ENCODE measurements around the gene TSGA10IP. TPM values are rescaled to one million over a fixed set of nuclear protein-coding genes. Genes with fewer than 3 reads are reported as not detected.
A peak's percentile ranks its signal among the peaks of the same experiment; 100 is the strongest.

The TSGA10IP gene
- total RNA-seq, 1 donor from 2014 or later = not detected

- no peak overlapping the region for H3K27ac Mint-ChIP-seq (ENCODE audit: unreplicated experiment)
These were observed 27.7 kb upstream of the TSGA10IP start for GRCh38 chr11:65917434-65918210.

DNA sequence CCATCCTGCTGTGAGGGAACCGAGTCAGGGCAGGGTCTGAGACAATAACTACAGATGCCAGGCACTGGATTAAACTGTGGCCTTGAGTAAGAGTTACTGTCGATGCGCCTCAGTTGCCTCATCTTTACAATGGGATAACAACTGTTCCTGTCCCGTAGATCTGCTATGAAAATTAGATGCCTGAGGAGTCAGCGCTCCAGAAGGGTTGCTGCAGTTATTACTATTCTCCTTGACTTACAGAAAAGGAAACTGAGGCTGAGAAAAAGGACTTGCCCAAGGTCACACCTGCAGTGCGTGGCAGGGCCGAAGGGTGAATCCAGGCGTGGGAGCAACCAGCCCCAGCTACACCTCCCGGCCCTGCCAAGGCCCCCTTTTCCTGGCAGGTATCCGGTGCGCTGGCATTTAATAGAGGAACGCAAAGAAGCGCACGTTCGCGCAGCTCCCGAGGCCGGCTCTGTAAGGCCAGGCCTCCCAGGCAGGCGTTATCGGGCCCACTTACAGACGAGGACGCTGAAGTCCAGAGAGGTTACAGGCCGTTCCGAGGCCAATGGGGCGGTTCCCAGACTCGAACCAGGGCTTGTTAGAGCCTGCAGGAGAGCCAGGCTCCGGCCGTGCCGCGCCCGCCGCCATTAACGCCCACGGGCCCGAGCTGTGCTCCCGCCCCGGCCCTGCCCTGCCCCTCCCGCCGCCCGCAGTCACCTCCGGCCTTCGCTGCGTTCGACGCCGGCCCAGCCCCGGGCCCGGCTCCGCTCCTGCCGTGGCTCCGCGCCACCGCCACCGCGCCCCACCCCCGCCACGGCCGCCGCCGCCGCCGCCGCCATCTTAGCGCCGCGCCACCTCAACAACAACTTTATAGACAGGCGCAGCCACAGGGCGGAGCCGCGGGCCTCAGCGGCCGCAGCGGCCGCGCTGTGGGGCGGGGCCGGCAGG is 26.8 kb upstream of the TSGA10IP start, which contains the start of gene C11orf68:
C11orf68 (minus strand) TSS at position 852 of the 930 bp plus-strand sequence; CDS start at position 821, 31 bp downstream.
- Mint-ChIP-seq H3K27ac (ENCODE audit: unreplicated experiment) (peak within 1 kb of the TSS; percentile 72), H3K36me3 (ENCODE audit: low read depth, unreplicated experiment) (peaks cover 13% of the 10 kb centered on the region), H3K27me3 (ENCODE audit: unreplicated experiment) (peaks cover 7% of the 10 kb centered on the region), H3K4me1 (ENCODE audit: unreplicated experiment) (peaks cover 9% of the 10 kb centered on the region), H3K9me3 (ENCODE audit: unreplicated experiment) (no peaks in the 10 kb centered on the region), H3K4me3 (ENCODE audit: unreplicated experiment) (peak within 1 kb of the TSS; percentile 92)
- no peak for DNase-seq (ENCODE audit: low spot score)
- TF ChIP-seq, protein P1, sequence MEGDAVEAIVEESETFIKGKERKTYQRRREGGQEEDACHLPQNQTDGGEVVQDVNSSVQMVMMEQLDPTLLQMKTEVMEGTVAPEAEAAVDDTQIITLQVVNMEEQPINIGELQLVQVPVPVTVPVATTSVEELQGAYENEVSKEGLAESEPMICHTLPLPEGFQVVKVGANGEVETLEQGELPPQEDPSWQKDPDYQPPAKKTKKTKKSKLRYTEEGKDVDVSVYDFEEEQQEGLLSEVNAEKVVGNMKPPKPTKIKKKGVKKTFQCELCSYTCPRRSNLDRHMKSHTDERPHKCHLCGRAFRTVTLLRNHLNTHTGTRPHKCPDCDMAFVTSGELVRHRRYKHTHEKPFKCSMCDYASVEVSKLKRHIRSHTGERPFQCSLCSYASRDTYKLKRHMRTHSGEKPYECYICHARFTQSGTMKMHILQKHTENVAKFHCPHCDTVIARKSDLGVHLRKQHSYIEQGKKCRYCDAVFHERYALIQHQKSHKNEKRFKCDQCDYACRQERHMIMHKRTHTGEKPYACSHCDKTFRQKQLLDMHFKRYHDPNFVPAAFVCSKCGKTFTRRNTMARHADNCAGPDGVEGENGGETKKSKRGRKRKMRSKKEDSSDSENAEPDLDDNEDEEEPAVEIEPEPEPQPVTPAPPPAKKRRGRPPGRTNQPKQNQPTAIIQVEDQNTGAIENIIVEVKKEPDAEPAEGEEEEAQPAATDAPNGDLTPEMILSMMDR (IDR thresholded peaks at IDR 0.05; ENCODE audit: unreplicated experiment) = no peak

More at GRCh38 chr11:65917434-65918210, 27.7 kb upstream of the TSGA10IP start:
- Mint-ChIP-seq H3K4me1 (ENCODE audit: unreplicated experiment) (peaks cover 9% of the 10 kb centered on the region), H3K36me3 (ENCODE audit: low read depth, unreplicated experiment) (peaks cover 11% of the 10 kb centered on the region), H3K9me3 (ENCODE audit: unreplicated experiment) (no peaks in the 10 kb centered on the region), H3K27me3 (ENCODE audit: unreplicated experiment) (peaks cover 7% of the 10 kb centered on the region), H3K4me3 (ENCODE audit: unreplicated experiment) (peak overlapping the region; percentile 92)
- TF ChIP-seq, protein P1 (IDR thresholded peaks at IDR 0.05; ENCODE audit: unreplicated experiment) = no peak
- no peak for DNase-seq (ENCODE audit: low spot score)

DNA sequence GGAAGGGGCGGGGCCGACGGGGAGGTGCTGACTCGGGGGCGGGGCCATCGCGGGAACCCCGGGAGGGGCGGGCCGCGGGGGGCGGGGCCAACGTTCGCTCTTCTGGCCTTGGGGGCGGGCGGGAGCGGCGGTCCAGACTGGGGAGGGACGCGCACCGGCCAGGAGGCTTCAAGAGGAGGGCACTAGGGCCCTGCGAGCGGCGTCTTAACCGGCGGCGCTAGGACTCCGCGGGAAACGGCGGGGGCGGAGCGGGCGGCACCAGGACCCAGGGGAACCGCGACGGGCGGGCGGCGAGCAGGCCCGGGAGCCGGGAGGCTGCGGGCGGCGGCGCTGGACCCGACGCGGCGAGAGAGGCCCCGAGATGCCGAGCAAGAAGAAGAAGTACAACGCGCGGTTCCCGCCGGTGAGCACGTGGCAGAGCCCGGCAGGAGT is 26.1 kb upstream of the TSGA10IP start, which contains the start of gene DRAP1:
DRAP1 (plus strand) TSS at position 286 of the 432 bp plus-strand sequence; CDS start at position 362, 76 bp downstream.
- DNase-seq (ENCODE audit: low spot score) = peak; percentile 100
- Mint-ChIP-seq H3K27me3 (ENCODE audit: unreplicated experiment) (peaks cover 7% of the 10 kb centered on the region), H3K9me3 (ENCODE audit: unreplicated experiment) (no peaks in the 10 kb centered on the region), H3K36me3 (ENCODE audit: low read depth, unreplicated experiment) (peaks cover 13% of the 10 kb centered on the region), H3K4me1 (ENCODE audit: unreplicated experiment) (peaks cover 9% of the 10 kb centered on the region), H3K27ac (ENCODE audit: unreplicated experiment) (peak within 1 kb of the TSS; percentile 72), H3K4me3 (ENCODE audit: unreplicated experiment) (peak within 1 kb of the TSS; percentile 92)
- TF ChIP-seq, protein P1 (IDR thresholded peaks at IDR 0.05; ENCODE audit: unreplicated experiment) = no peak

DNA sequence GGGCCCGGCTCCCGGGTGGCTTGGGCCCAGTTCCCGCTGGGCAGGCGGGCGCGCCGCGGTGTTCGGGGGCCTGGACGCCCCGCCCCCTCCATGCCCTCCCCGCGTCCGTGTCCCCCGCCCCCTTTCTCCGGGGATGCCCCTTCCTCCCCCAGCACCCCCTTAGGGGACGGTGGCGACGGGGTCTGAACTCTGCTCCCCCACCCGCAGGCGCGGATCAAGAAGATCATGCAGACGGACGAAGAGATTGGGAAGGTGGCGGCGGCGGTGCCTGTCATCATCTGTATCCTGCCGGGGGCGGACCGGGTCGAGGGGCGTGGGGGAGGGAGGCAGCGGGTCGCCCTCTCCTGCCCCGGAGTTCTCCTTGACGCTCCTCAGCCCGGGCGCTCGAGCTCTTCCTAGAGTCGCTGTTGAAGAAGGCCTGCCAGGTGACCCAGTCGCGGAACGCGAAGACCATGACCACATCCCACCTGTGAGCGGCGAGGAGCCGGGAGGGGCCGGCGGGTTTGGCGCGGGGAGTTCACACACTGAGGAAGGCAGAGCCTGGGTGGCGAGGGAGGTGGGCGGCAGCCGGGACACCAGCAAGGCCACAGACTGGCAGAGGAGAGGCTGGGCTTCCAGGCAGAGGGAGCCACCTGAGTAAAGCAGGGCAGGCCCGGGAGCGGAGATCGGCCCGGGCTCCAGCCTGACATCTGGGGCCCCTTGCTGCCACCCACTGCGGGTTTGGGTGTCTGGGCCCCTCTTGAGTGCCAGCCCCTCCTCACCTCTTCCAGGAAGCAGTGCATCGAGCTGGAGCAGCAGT is 25.5 kb upstream of the TSGA10IP start:
- Mint-ChIP-seq H3K9me3 (ENCODE audit: unreplicated experiment) (no peaks in the 10 kb centered on the region), H3K27ac (ENCODE audit: unreplicated experiment) (no peak overlapping the region), H3K4me1 (ENCODE audit: unreplicated experiment) (peaks cover 9% of the 10 kb centered on the region), H3K27me3 (ENCODE audit: unreplicated experiment) (peaks cover 7% of the 10 kb centered on the region), H3K4me3 (ENCODE audit: unreplicated experiment) (peak overlapping the region; percentile 90), H3K36me3 (ENCODE audit: low read depth, unreplicated experiment) (peaks cover 10% of the 10 kb centered on the region)
- TF ChIP-seq, protein P1 (IDR thresholded peaks at IDR 0.05; ENCODE audit: unreplicated experiment) = no peak
- DNase-seq (ENCODE audit: low spot score) = peak; percentile 46

Measured in endothelial cell (in vitro differentiated cells).